Thyroid gland (tissue), 4 donors: ENCODE measurements around the gene HOXB3.

Experiments used
- CTCF ChIP-seq, 6 experiments: fragments of 200-600 bp in 3 of 6; fragments of 450-650 bp in 3 of 6; sonication (generic) in 3 of 6; IDR thresholded peaks; one replicate each; pipeline ENCODE4 v1.5.1; 2016 to 2019; ENCODE audit warnings: antibody characterized with exemption in 6 of 6, mild to moderate bottlenecking in 2 of 6, inconsistent platforms in 1 of 6, moderate library complexity in 1 of 6
- POLR2A ChIP-seq, 2 donors: fragments of 450-650 bp; IDR thresholded peaks; one replicate each; pipeline ENCODE4 v1.6.1; 2017; ENCODE audit warnings: antibody characterized with exemption in 2 of 2, mild to moderate bottlenecking in 2 of 2, moderate library complexity in 1 of 2

GRCh38 chr17:48624544-48625494 is 34.8 kb upstream of the HOXB3 start:
- no peak for TF ChIP-seq POLR2A (IDR thresholded peaks at IDR 0.05)
- no peak for TF ChIP-seq CTCF (IDR thresholded peaks at IDR 0.05)
